H1 (cell line): ENCODE results near the gene NEK4. TPM values are rescaled to one million over a fixed set of nuclear protein-coding genes. Genes with fewer than 3 reads are reported as not detected.

Experiments used
- CTCF ChIA-PET: fragments of 300-600 bp; sonication (Branson Sonifier 250); formaldehyde crosslinking; loops from one replicate; lab custom pipeline; 2021; ENCODE audit not compliant: partially characterized antibody; lab: Charles Lee
- POLR2A ChIA-PET: fragments of 300-600 bp; sonication (Branson Sonifier 250); formaldehyde crosslinking; loops from one replicate; lab custom pipeline; 2021; ENCODE audit warnings: inconsistent platforms; ENCODE audit not compliant: partially characterized antibody; lab: Charles Lee
- DNase-seq, 2 experiments: peaks; one replicate each; pipeline versions ENCODE4 v3.0.0 to v3.0.0-alpha.2; 2010 to 2022; ENCODE audit warnings: low spot score in 2 of 2, low read depth in 1 of 2, mixed read lengths in 1 of 2
- FAIRE-seq: peaks from 2 replicates; lab custom pipeline; 2011; peaks lifted over from hg19 to GRCh38; lab: Jason Lieb, UNC
- H2AFZ ChIP-seq: 2 replicates; pipeline ENCODE4 v1.8.1; 2012; ENCODE audit warnings: low read length, inconsistent platforms
- H2AK5ac ChIP-seq: 2 replicates; pipeline ENCODE4 v1.6.1; 2013; ENCODE audit warnings: low read depth, low read length
- H2BK120ac ChIP-seq: replicated peaks from 2 replicates; pipeline ENCODE3; 2013; ENCODE audit warnings: low read depth, low read length, inconsistent platforms
- H2BK12ac ChIP-seq: 2 replicates; pipeline ENCODE4 v1.6.1; 2013; ENCODE audit warnings: low read depth, low read length
- H2BK15ac ChIP-seq: 2 replicates; pipeline ENCODE4 v1.6.1; 2013; ENCODE audit warnings: low read length
- H2BK20ac ChIP-seq: 2 replicates; pipeline ENCODE4 v1.6.1; 2013; ENCODE audit warnings: low read length
- H2BK5ac ChIP-seq: 2 replicates; pipeline ENCODE4 v1.6.1; 2013; ENCODE audit warnings: low read depth, low read length
- H3K14ac ChIP-seq: 2 replicates; pipeline ENCODE4 v1.6.1; 2013; ENCODE audit warnings: inconsistent platforms; ENCODE audit not compliant: insufficient read length
- H3K18ac ChIP-seq: 2 replicates; pipeline ENCODE4 v1.6.1; 2013; ENCODE audit warnings: low read length; ENCODE audit errors: extremely low read depth
- H3K23ac ChIP-seq: 2 replicates; pipeline ENCODE4 v1.6.1; 2013; ENCODE audit warnings: inconsistent platforms; ENCODE audit not compliant: insufficient read length
- H3K23me2 ChIP-seq: 2 replicates; pipeline ENCODE4 v1.6.1; 2013; ENCODE audit warnings: low read depth, low read length
- H3K27ac ChIP-seq: 2 replicates; pipeline ENCODE4 v1.6.1; 2011; ENCODE audit warnings: low read depth, low read length, inconsistent platforms
- H3K27me3 ChIP-seq, 4 experiments: replicated peaks in 1 of 4; 1 replicate in 1 of 4; 2 replicates in 3 of 4; pipeline versions ENCODE4 v1.6.1 to v1.8.1; 2011 to 2013; ENCODE audit warnings: low read length in 3 of 4, mild to moderate bottlenecking in 3 of 4, inconsistent platforms in 2 of 4, mixed read lengths in 2 of 4, moderate library complexity in 1 of 4; ENCODE audit not compliant: control insufficient read depth in 3 of 4, insufficient read depth in 3 of 4; ENCODE audit errors: extremely low read depth in 1 of 4
- H3K36me3 ChIP-seq, 4 experiments: 2 replicates each; pipeline versions ENCODE4 v1.6.1 to v1.8.1; 2011 to 2013; ENCODE audit warnings: mild to moderate bottlenecking in 4 of 4, low read length in 3 of 4, moderate library complexity in 2 of 4, control low read depth in 1 of 4, inconsistent platforms in 1 of 4; ENCODE audit not compliant: insufficient read depth in 4 of 4, control insufficient read depth in 2 of 4
- H3K4ac ChIP-seq: replicated peaks from 2 replicates; pipeline ENCODE3; 2013; ENCODE audit warnings: low read length, low read depth, mixed read lengths, inconsistent platforms; ENCODE audit not compliant: insufficient read length
- H3K4me1 ChIP-seq, 4 experiments: replicated peaks in 1 of 4; 1 replicate in 1 of 4; 2 replicates in 3 of 4; pipeline versions ENCODE4 v1.6.1 to v1.8.1; 2011 to 2013; ENCODE audit warnings: low read length in 3 of 4, inconsistent platforms in 2 of 4, mixed read lengths in 1 of 4; ENCODE audit not compliant: insufficient read depth in 4 of 4, control insufficient read depth in 3 of 4
- H3K4me2 ChIP-seq, 2 experiments: 2 replicates each; pipeline versions ENCODE4 v1.6.1 to v1.8.1; 2011 to 2013; ENCODE audit warnings: low read depth in 2 of 2, low read length in 2 of 2, control low read depth in 1 of 2, inconsistent platforms in 1 of 2, mild to moderate bottlenecking in 1 of 2; ENCODE audit not compliant: insufficient read depth in 1 of 2
- H3K4me3 ChIP-seq, 4 experiments: fragments of 200-600, 300-600 bp in 1 of 4; sonication (generic), shearing (Covaris generic), sonication (Bioruptor Twin) in 1 of 4; 2 replicates each; pipeline versions ENCODE4 v1.5.1 to v1.8.1; 2011 to 2016; ENCODE audit warnings: low read length in 4 of 4, low read depth in 3 of 4, control low read depth in 2 of 4, inconsistent platforms in 2 of 4, mild to moderate bottlenecking in 2 of 4, mixed read lengths in 1 of 4, moderate library complexity in 1 of 4; ENCODE audit not compliant: insufficient read depth in 2 of 4; ENCODE audit errors: extremely low read depth in 1 of 4
- H3K56ac ChIP-seq: replicated peaks from 2 replicates; pipeline ENCODE3; 2013; ENCODE audit warnings: low read depth, mild to moderate bottlenecking, mixed read lengths, low read length, inconsistent platforms; ENCODE audit not compliant: insufficient read length
- H3K79me1 ChIP-seq: 2 replicates; pipeline ENCODE4 v1.6.1; 2013; ENCODE audit warnings: low read depth, low read length, control low read depth
- H3K79me2 ChIP-seq, 2 experiments: 2 replicates each; pipeline versions ENCODE4 v1.6.1 to v1.8.1; 2012 to 2013; ENCODE audit warnings: low read length in 2 of 2, mild to moderate bottlenecking in 2 of 2, inconsistent platforms in 1 of 2; ENCODE audit not compliant: insufficient read depth in 2 of 2, control insufficient read depth in 1 of 2
- H3K9ac ChIP-seq, 4 experiments: replicated peaks in 1 of 4; 1 replicate in 1 of 4; 2 replicates in 3 of 4; pipeline versions ENCODE4 v1.6.1 to v1.8.1; 2011 to 2013; ENCODE audit warnings: low read depth in 3 of 4, low read length in 3 of 4, control low read depth in 2 of 4, mild to moderate bottlenecking in 2 of 4, moderate library complexity in 2 of 4, inconsistent platforms in 1 of 4; ENCODE audit errors: extremely low read depth in 1 of 4
- H3K9me3 ChIP-seq, 2 experiments: 2 replicates each; pipeline versions ENCODE4 v1.6.1 to v1.8.1; 2012 to 2013; ENCODE audit warnings: mild to moderate bottlenecking in 2 of 2, moderate library complexity in 2 of 2, control low read depth in 1 of 2, inconsistent platforms in 1 of 2, low read depth in 1 of 2, low read length in 1 of 2, mixed read lengths in 1 of 2; ENCODE audit not compliant: insufficient read depth in 2 of 2
- H4K20me1 ChIP-seq, 2 experiments: replicated peaks in 1 of 2; 2 replicates each; pipeline versions ENCODE3 to v1.8.1; 2011 to 2013; ENCODE audit warnings: inconsistent platforms in 2 of 2, low read length in 2 of 2, mild to moderate bottlenecking in 1 of 2; ENCODE audit not compliant: insufficient read depth in 2 of 2, control insufficient read depth in 1 of 2
- H4K5ac ChIP-seq: 2 replicates; pipeline ENCODE4 v1.6.1; 2013; ENCODE audit warnings: low read length, low read depth, mixed read lengths, inconsistent platforms; ENCODE audit not compliant: insufficient read length
- H4K8ac ChIP-seq: 2 replicates; pipeline ENCODE4 v1.8.0; 2013; ENCODE audit warnings: mild to moderate bottlenecking, moderate library complexity, low read length, inconsistent platforms; ENCODE audit not compliant: insufficient read depth; ENCODE audit errors: extremely low read depth
- H4K91ac ChIP-seq: replicated peaks from 2 replicates; pipeline ENCODE3; 2013; ENCODE audit warnings: low read length, mixed read lengths, inconsistent platforms; ENCODE audit not compliant: insufficient read length
- KDM4A ChIP-seq: IDR thresholded peaks from one replicate; pipeline ENCODE4 v1.7.1; 2012; ENCODE audit warnings: low read depth, mild to moderate bottlenecking, moderate library complexity, low read length, inconsistent platforms; ENCODE audit not compliant: severe bottlenecking
- TAF7 ChIP-seq: optimal IDR thresholded peaks from 2 replicates; pipeline ENCODE3; 2011; ENCODE audit warnings: low read depth, mild to moderate bottlenecking, inconsistent platforms, low read length, moderate library complexity, borderline replicate concordance
- WGBS, 2 experiments: shearing (Covaris generic) in 1 of 2; methylation state at CpG; one replicate each; pipeline versions ENCODE4 v1.1.6 to v1.1.7; 2013 to 2015; ENCODE audit warnings: low lambda C conversion rate in 2 of 2, mixed read lengths in 2 of 2, inconsistent platforms in 1 of 2, low coverage in 1 of 2, missing lambda C conversion rate in 1 of 2; ENCODE audit not compliant: insufficient replicate concordance in 2 of 2, insufficient coverage in 1 of 2, insufficient read length in 1 of 2; ENCODE audit errors: extremely low coverage in 1 of 2, missing lambda C conversion rate in 1 of 2; 5-methylcytosine and 5-hydroxymethylcytosine counted together
- polyA plus RNA-seq, 7 experiments: library from polyadenylated mRNA; depleted of rRNA in 3 of 7; stranded (reverse) in 5 of 7; unstranded in 2 of 7; fragments of >200 nt in 5 of 7; fragments of 200-250 nt in 2 of 7; gene quantifications; 1 replicate in 5 of 7; 2 replicates in 1 of 7; 4 replicates in 1 of 7; pipeline versions ENCODE4 v1.2.1 to v1.2.3, GENCODE V29; 2011 to 2013; ENCODE audit warnings: missing spikeins in 2 of 7, mixed read lengths in 2 of 7
- total RNA-seq: library from RNA; stranded (reverse); fragmentation: NEBNext Ultra II Directional; extraction: Animal tissue kit (Norgen Biotek cat#: 25700); gene quantifications from 2 replicates; pipeline ENCODE4 v1.2.1, GENCODE V29; 2021

The NEK4 gene
- total and polyA plus RNA-seq, 2 of the 8 experiments (the other 6 are each of a cell fraction or from before 2014, with no cell fraction given) = 7.5 to 40.0 TPM

DNA sequence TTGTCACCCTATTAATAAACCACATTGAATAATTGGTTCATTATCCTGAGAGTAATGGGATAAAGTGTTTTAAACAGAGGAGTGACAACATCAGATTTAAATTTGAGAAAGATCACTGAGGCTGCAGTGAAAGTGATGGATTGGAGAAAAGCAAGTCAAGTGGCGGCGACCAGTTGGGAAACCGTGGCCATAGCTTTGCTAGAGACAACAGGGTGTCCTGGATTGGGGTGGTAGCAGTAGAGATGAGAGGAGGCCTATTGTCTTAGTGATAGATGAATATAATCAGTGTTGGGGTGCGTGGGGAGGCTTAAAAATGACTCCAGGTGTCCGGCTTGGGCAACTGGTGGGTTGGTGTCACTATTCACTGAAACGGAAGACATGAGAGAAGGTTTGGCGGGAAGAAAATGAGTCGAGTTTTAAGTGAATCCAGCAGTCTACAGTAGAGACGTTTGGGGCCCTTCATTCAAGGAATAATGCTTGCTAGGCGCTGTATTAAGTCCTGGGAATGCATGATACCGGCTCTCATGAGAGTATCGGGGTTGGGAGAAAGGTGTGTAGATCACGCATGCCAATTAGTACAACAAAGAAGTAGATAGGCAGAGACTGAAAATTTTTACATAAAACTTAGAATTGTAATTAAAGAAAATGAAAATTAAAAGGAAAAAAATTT, 819 bp downstream of the NEK4 start:
- Histone ChIP-seq H3K79me2 (peaks cover 0 to 21% of the 10 kb centered on the region in 2 experiments; a peak in 3 of 4 replicates), H3K27ac (peak overlapping the region; percentile 54; the same call in 1 of the 2 replicates), H4K8ac (no peak overlapping the region), H2BK5ac (no peak overlapping the region), H4K5ac (no peak overlapping the region), H3K23me2 (peaks cover 7% of the 10 kb centered on the region), H2BK15ac (no peak overlapping the region), H3K27me3 (no peaks in the 10 kb centered on the region), H3K4me3 (peak overlapping the region; percentile 70 to 88 (median 78)), H3K56ac (peak overlapping the region; percentile 17), H2BK20ac (no peak overlapping the region), H3K9ac (peak overlapping the region; percentile 56 to 84 (median 66)), H3K14ac (no peak overlapping the region), H3K79me1 (peaks cover 3% of the 10 kb centered on the region; the same call in 1 of the 2 replicates), H3K9me3 (no peaks in the 10 kb centered on the region), H2AK5ac (no peak overlapping the region), H3K4me2 (peak overlapping the region; percentile 73 to 83), H3K23ac (no peak overlapping the region), H3K4ac (no peak overlapping the region), H2BK12ac (no peak overlapping the region), H2AFZ (peak overlapping the region; percentile 86; the same call in 1 of the 2 replicates), H3K18ac (0 out of 2 replicates have a peak overlapping the region, but pooled peaks have one; percentile 51), H3K36me3 (peaks cover 5 to 30% (median 19%) of the 10 kb centered on the region in 4 experiments; a peak in 7 of 8 replicates), H2BK120ac (no peak overlapping the region), H4K91ac (no peak overlapping the region), H3K4me1 (peaks cover 0 to 2% (median 0%) of the 10 kb centered on the region in 4 experiments; a peak in 1 of 7 replicates), H4K20me1 (no peaks in the 10 kb centered on the region)
- WGBS, 2 experiments = 22% methylated on average over 13 of the region's 13 CpGs; no CpG with 5 or more reads in 1 of the 2 experiments
- TF ChIP-seq KDM4A = no peak
- TF ChIP-seq TAF7 = no peak
- FAIRE-seq (no peak), DNase-seq (no peak)
- CTCF ChIA-PET = interaction anchor here (0.6 to 3.3 kb wide), 5 partner anchors 14 to 51 kb away, joined by 3 to 12 read pairs (median 5); no protein-coding TSS in a partner anchor
- POLR2A ChIA-PET = interaction anchor here (0.8 to 2.3 kb wide), 13 partner anchors 10 to 303 kb away, joined by 3 to 10 read pairs (median 7); partner anchors contain the start of genes GNL3, ITIH3 and PBRM1
